Smooth muscle cell (in vitro differentiated cells): ENCODE measurements around the gene PSTPIP1. TPM values are rescaled to one million over a fixed set of nuclear protein-coding genes. Genes with fewer than 3 reads are reported as not detected.

Experiments used
- DNase-seq: peaks from one replicate; lab custom pipeline; 2025; ENCODE audit not compliant: unreplicated experiment; lab: John Stamatoyannopoulos, UW
- H2AFZ ChIP-seq: fragments of 200-600 bp; sonication (generic); 2 replicates; pipeline ENCODE4 v1.6.0; 2016; ENCODE audit warnings: antibody characterized with exemption, low read depth, mild to moderate bottlenecking
- H3F3A ChIP-seq: fragments of 200-600 bp; sonication (generic); 2 replicates; pipeline ENCODE4 v1.6.0; 2017; ENCODE audit warnings: antibody characterized with exemption, low read depth
- H3K27ac ChIP-seq: fragments of 200-600 bp; sonication (generic); 2 replicates; pipeline ENCODE4 v1.5.1; 2016; ENCODE audit warnings: low read depth, mild to moderate bottlenecking
- H3K27me3 ChIP-seq: fragments of 200-600 bp; sonication (generic); 2 replicates; pipeline ENCODE4 v1.6.1; 2016; ENCODE audit warnings: low read depth, mild to moderate bottlenecking
- H3K36me3 ChIP-seq: fragments of 200-600 bp; sonication (generic); 2 replicates; pipeline ENCODE4 v1.5.1; 2016; ENCODE audit warnings: low read depth
- H3K4me1 ChIP-seq: fragments of 200-600 bp; sonication (generic); 2 replicates; pipeline ENCODE4 v1.5.1; 2016; ENCODE audit warnings: low read depth
- H3K4me2 ChIP-seq: fragments of 200-600 bp; sonication (generic); 2 replicates; pipeline ENCODE4 v1.6.0; 2016; ENCODE audit warnings: mild to moderate bottlenecking
- H3K4me3 ChIP-seq: fragments of 200-600 bp; sonication (generic); 2 replicates; pipeline ENCODE4 v1.5.1; 2016; ENCODE audit warnings: mild to moderate bottlenecking
- H3K79me2 ChIP-seq: fragments of 200-600 bp; sonication (generic); 2 replicates; pipeline ENCODE4 v1.6.0; 2016; ENCODE audit warnings: low read depth, mild to moderate bottlenecking
- H3K9ac ChIP-seq: fragments of 200-600 bp; sonication (generic); 2 replicates; pipeline ENCODE4 v1.6.0; 2016; ENCODE audit warnings: low read depth
- H3K9me3 ChIP-seq: fragments of 200-600 bp; sonication (generic); replicated peaks from 2 replicates; pipeline ENCODE4 v1.5.1; 2016; ENCODE audit warnings: low read depth
- H4K20me1 ChIP-seq: fragments of 200-600 bp; sonication (generic); 2 replicates; pipeline ENCODE4 v1.6.0; 2016; ENCODE audit warnings: low read depth
- CTCF ChIP-seq: fragments of 200-600 bp; sonication (generic); IDR thresholded peaks from 2 replicates; pipeline ENCODE4 v1.5.1; 2017; ENCODE audit warnings: borderline replicate concordance, mild to moderate bottlenecking, antibody characterized with exemption; ENCODE audit not compliant: insufficient read depth, poor library complexity, severe bottlenecking
- WGBS: methylation state at CpG from one replicate; pipeline ENCODE4 v1.1.7; 2016; ENCODE audit warnings: low lambda C conversion rate; 5-methylcytosine and 5-hydroxymethylcytosine counted together
- polyA plus RNA-seq: library from polyadenylated mRNA; unstranded; fragments of >200 nt; fragmentation: Nextera tagmentation; extraction: Ambion mirVana; gene quantifications from 2 replicates; pipeline ENCODE4 v1.2.1, GENCODE V29; 2016
- small RNA-seq: library from RNA; depleted of rRNA; stranded (forward); fragments of <200 nt; gene quantifications from one replicate; pipeline ENCODE3, GENCODE V24; 2014
- total RNA-seq: library from RNA; depleted of rRNA; stranded (reverse); fragments of >200 nt; gene quantifications from 2 replicates; pipeline ENCODE4 v1.2.3, GENCODE V29; 2014

Gene PSTPIP1
- total and polyA plus RNA-seq, 2 experiments from 2014 or later, result 0.38 TPM; not detected in 1

- peak overlapping the region; percentile 76 for H3K4me2 ChIP-seq
- no peak for TF ChIP-seq CTCF
- no peak overlapping the region for H3K27ac ChIP-seq
- H3K79me2 ChIP-seq, result no peaks in the 10 kb centered on the region
- H4K20me1 ChIP-seq, result no peaks in the 10 kb centered on the region
- no peaks in the 10 kb centered on the region for H3K9me3 ChIP-seq
- H3K27me3 ChIP-seq, result no peaks in the 10 kb centered on the region
- H2AFZ ChIP-seq, result peak overlapping the region; percentile 67
- H3K9ac ChIP-seq, result no peak overlapping the region
- H3K4me3 ChIP-seq, result peak overlapping the region; percentile 46
- peaks cover 8% of the 10 kb centered on the region for H3K4me1 ChIP-seq
- no peaks in the 10 kb centered on the region for H3K36me3 ChIP-seq
- no peaks in the 10 kb centered on the region for H3F3A ChIP-seq
- 14% methylated on average over 21 of the region's 21 CpGs for WGBS
- DNase-seq, result peak; percentile 32
These were observed 88.6 kb downstream of the PSTPIP1 start for GRCh38 chr15:77083381-77084160.

GRCh38 chr15:77084436-77084835 is 89.5 kb downstream of the PSTPIP1 start:
- no peak overlapping the region for H3K4me3 ChIP-seq
- no peak overlapping the region for H3K4me2 ChIP-seq
- H3K9ac ChIP-seq, result no peak overlapping the region
- no peaks in the 10 kb centered on the region for H3K27me3 ChIP-seq
- WGBS, result 94% methylated on average over 8 of the region's 8 CpGs
- no peak for TF ChIP-seq CTCF
- H3K27ac ChIP-seq, result no peak overlapping the region
- no peaks in the 10 kb centered on the region for H4K20me1 ChIP-seq
- no peaks in the 10 kb centered on the region for H3K79me2 ChIP-seq
- peaks cover 8% of the 10 kb centered on the region for H3K4me1 ChIP-seq
- no peaks in the 10 kb centered on the region for H3F3A ChIP-seq
- H3K36me3 ChIP-seq, result no peaks in the 10 kb centered on the region
- no peaks in the 10 kb centered on the region for H3K9me3 ChIP-seq
- no peak for DNase-seq
- no peak overlapping the region for H2AFZ ChIP-seq

GRCh38 chr15:77085297-77085696 is 90.4 kb downstream of the PSTPIP1 start:
- no peak for DNase-seq
- TF ChIP-seq CTCF, result no peak
- no peak overlapping the region for H3K4me3 ChIP-seq
- no peak overlapping the region for H3K4me2 ChIP-seq
- H3K9me3 ChIP-seq, result no peaks in the 10 kb centered on the region
- H3K4me1 ChIP-seq, result peaks cover 8% of the 10 kb centered on the region
- H3K9ac ChIP-seq, result no peak overlapping the region
- H2AFZ ChIP-seq, result no peak overlapping the region
- no peaks in the 10 kb centered on the region for H3K79me2 ChIP-seq
- WGBS, result 40% methylated on average over 2 of the region's 2 CpGs
- H3K27me3 ChIP-seq, result no peaks in the 10 kb centered on the region
- no peaks in the 10 kb centered on the region for H3K36me3 ChIP-seq
- H4K20me1 ChIP-seq, result no peaks in the 10 kb centered on the region
- H3F3A ChIP-seq, result no peaks in the 10 kb centered on the region
- no peak overlapping the region for H3K27ac ChIP-seq

Small RNA genes lying within 50 kb of the gene (small RNA-seq; reads per million reads assigned to genes)
- gene RN7SL278P, result not detected

Other genes starting within 250 kb of the PSTPIP1 start
- 34.3 and 36.3 TPM in 2 replicates for gene SCAPER, start 89.8 kb upstream of the PSTPIP1 start, total RNA-seq
- gene SCAPER, start 89.8 kb upstream of the PSTPIP1 start, polyA plus RNA-seq, result 6.6 and 13.2 TPM in 2 replicates
- 200 and 230 TPM in 2 replicates for gene RCN2, start 63.4 kb upstream of the PSTPIP1 start, total RNA-seq
- 146 and 190 TPM in 2 replicates for gene RCN2, start 63.4 kb upstream of the PSTPIP1 start, polyA plus RNA-seq
- gene TSPAN3, start 76.0 kb downstream of the PSTPIP1 start, total RNA-seq, result 263 and 276 TPM in 2 replicates
- gene TSPAN3, start 76.0 kb downstream of the PSTPIP1 start, polyA plus RNA-seq, result 238 and 257 TPM in 2 replicates